Keratinocyte (primary cell): Measurements from ENCODE around the gene POLR2L. TPM values are rescaled to one million over a fixed set of nuclear protein-coding genes. Genes with fewer than 3 reads are reported as not detected.

Experiments used
- DNase-seq: peaks from one replicate; pipeline ENCODE4 v3.0.0-alpha.2; 2011; ENCODE audit warnings: low read depth, missing footprints, low spot score
- FAIRE-seq: peaks from 2 replicates; lab custom pipeline; 2011; peaks lifted over from hg19 to GRCh38; lab: Jason Lieb, UNC
- H2AFZ ChIP-seq: 2 replicates; pipeline ENCODE4 v1.6.0; 2012; ENCODE audit warnings: low read length, control low read depth, inconsistent platforms; ENCODE audit not compliant: control insufficient read depth
- H3K27ac ChIP-seq: 2 replicates; pipeline ENCODE4 v1.5.1; 2011; ENCODE audit warnings: low read length; ENCODE audit not compliant: control insufficient read depth, insufficient read depth
- H3K27me3 ChIP-seq: 3 replicates; pipeline ENCODE4 v1.6.0; 2011; ENCODE audit warnings: low read length; ENCODE audit not compliant: control insufficient read depth, insufficient read depth; ENCODE audit errors: extremely low read depth
- H3K36me3 ChIP-seq, 2 experiments: 2 replicates in 1 of 2; 3 replicates in 1 of 2; pipeline ENCODE4 v1.5.1; 2011; ENCODE audit warnings: low read length in 2 of 2, mild to moderate bottlenecking in 1 of 2; ENCODE audit not compliant: control insufficient read depth in 2 of 2, insufficient read depth in 2 of 2; ENCODE audit errors: extremely low read depth in 1 of 2
- H3K4me1 ChIP-seq: 3 replicates; pipeline ENCODE4 v1.5.1; 2011; ENCODE audit warnings: low read length; ENCODE audit not compliant: control insufficient read depth, insufficient read depth; ENCODE audit errors: extremely low read depth
- H3K4me2 ChIP-seq: 3 replicates; pipeline ENCODE4 v1.6.0; 2011; ENCODE audit warnings: low read depth, low read length; ENCODE audit not compliant: control insufficient read depth, insufficient read depth; ENCODE audit errors: extremely low read depth
- H3K4me3 ChIP-seq, 3 experiments: fragments of 200-600 bp in 1 of 3; sonication (generic) in 1 of 3; 2 replicates in 2 of 3; 3 replicates in 1 of 3; pipeline ENCODE4 v1.5.1; 2011 to 2016; ENCODE audit warnings: low read length in 3 of 3, mild to moderate bottlenecking in 3 of 3, control low read depth in 2 of 3, inconsistent platforms in 1 of 3, low read depth in 1 of 3, mixed read lengths in 1 of 3, mixed run types in 1 of 3, moderate library complexity in 1 of 3; ENCODE audit not compliant: control insufficient read depth in 2 of 3, insufficient read depth in 2 of 3; ENCODE audit errors: extremely low read depth in 1 of 3
- H3K79me2 ChIP-seq: 2 replicates; pipeline ENCODE4 v1.6.0; 2012; ENCODE audit warnings: low read length; ENCODE audit not compliant: control insufficient read depth, insufficient read depth
- H3K9ac ChIP-seq: 3 replicates; pipeline ENCODE4 v1.6.0; 2011; ENCODE audit warnings: low read length; ENCODE audit not compliant: control insufficient read depth, insufficient read depth; ENCODE audit errors: extremely low read depth
- H3K9me1 ChIP-seq: 3 replicates; pipeline ENCODE4 v1.6.0; 2011; ENCODE audit warnings: low read length; ENCODE audit not compliant: control insufficient read depth, insufficient read depth; ENCODE audit errors: extremely low read depth
- H3K9me3 ChIP-seq: 2 replicates; pipeline ENCODE4 v1.5.1; 2012; ENCODE audit warnings: low read depth, low read length; ENCODE audit not compliant: control insufficient read depth
- H4K20me1 ChIP-seq: 3 replicates; pipeline ENCODE4 v1.6.0; 2011; ENCODE audit warnings: low read length; ENCODE audit not compliant: control insufficient read depth, insufficient read depth; ENCODE audit errors: extremely low read depth
- EZH2 ChIP-seq: IDR thresholded peaks from one replicate; pipeline ENCODE4 v1.6.1; 2012; ENCODE audit warnings: inconsistent platforms, mild to moderate bottlenecking, low read length, moderate library complexity
- dilution Hi-C: fragments of 300-500 bp; cut with MboI; formaldehyde crosslinking; loops from one replicate; pipeline ENCODE4 v1.7.0; 2020; ENCODE audit warnings: low sequenced_read_pairs; ENCODE audit not compliant: extremely low pct_ligation_motif_present
- polyA plus RNA-seq, 5 experiments: library from polyadenylated mRNA; depleted of rRNA in 3 of 5; stranded (reverse) in 3 of 5; stranded (forward) in 1 of 5; unstranded in 1 of 5; fragments of >200 nt; gene quantifications; 1 replicate in 1 of 5; 2 replicates in 3 of 5; 3 replicates in 1 of 5; pipeline versions ENCODE4 v1.2.1 to v1.2.3, GENCODE V29; 2011 to 2012; ENCODE audit warnings: missing spikeins in 2 of 5, low read depth in 1 of 5, low replicate concordance in 1 of 5
- TF ChIP-seq, protein P1 (sequence below), 3 experiments: IDR thresholded peaks in 1 of 3; conservative IDR thresholded peaks in 1 of 3; optimal IDR thresholded peaks in 1 of 3; 2 replicates in 2 of 3; 3 replicates in 1 of 3; pipeline versions ENCODE3 to v1.5.1; 2011; ENCODE audit warnings: low read length in 3 of 3, mild to moderate bottlenecking in 3 of 3, moderate library complexity in 2 of 3, control low read depth in 1 of 3, inconsistent platforms in 1 of 3; ENCODE audit not compliant: insufficient read depth in 2 of 3; ENCODE audit errors: extremely low read depth in 1 of 3

POLR2L gene
- polyA plus RNA-seq, 1 donor (not counting 4 experiments of a cell fraction or from before 2014, with no cell fraction given), result 145 TPM

DNA sequence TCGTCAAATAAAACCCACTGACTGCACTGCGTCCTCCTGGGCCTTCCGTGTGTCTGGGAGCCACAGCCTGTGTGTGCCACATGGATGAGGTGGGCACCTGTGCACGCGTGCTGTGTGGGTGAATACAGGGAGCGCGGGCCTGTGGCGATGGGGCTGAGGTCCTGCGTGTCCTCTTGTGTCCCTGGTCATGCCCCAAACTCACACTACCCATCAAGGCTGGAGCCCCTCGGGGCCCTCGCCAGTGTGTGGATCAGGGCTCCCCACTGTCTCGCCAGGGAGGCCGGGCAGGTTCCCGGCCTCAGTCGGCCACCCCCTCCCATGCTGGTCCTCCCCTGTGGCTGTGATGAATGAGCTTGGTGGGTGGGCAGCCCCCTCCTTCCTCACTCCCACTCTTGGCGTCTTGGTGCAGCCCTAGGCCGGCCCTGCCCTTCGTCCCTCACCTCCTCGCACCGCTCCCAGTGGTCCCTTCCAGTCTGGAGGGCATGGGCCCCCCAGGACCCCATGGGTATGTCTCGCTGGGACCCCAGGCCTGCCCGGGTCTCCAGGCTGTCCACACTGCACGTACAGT is 10.3 kb downstream of the POLR2L start:
- no peaks in the 10 kb centered on the region for H3K9me1 ChIP-seq
- dilution Hi-C loops, result no loop called here
- peak overlapping the region; percentile 34 to 48 (median 38) for H3K4me3 ChIP-seq
- no peak overlapping the region for H3K27ac ChIP-seq
- H3K27me3 ChIP-seq, result peaks cover 41% of the 10 kb centered on the region
- FAIRE-seq (no peak), DNase-seq (no peak)
- H2AFZ ChIP-seq, result no peak overlapping the region
- H3K9ac ChIP-seq, result peak overlapping the region; percentile 44
- H4K20me1 ChIP-seq, result peaks cover 2% of the 10 kb centered on the region
- TF ChIP-seq EZH2, result no peak
- TF ChIP-seq, protein P1, sequence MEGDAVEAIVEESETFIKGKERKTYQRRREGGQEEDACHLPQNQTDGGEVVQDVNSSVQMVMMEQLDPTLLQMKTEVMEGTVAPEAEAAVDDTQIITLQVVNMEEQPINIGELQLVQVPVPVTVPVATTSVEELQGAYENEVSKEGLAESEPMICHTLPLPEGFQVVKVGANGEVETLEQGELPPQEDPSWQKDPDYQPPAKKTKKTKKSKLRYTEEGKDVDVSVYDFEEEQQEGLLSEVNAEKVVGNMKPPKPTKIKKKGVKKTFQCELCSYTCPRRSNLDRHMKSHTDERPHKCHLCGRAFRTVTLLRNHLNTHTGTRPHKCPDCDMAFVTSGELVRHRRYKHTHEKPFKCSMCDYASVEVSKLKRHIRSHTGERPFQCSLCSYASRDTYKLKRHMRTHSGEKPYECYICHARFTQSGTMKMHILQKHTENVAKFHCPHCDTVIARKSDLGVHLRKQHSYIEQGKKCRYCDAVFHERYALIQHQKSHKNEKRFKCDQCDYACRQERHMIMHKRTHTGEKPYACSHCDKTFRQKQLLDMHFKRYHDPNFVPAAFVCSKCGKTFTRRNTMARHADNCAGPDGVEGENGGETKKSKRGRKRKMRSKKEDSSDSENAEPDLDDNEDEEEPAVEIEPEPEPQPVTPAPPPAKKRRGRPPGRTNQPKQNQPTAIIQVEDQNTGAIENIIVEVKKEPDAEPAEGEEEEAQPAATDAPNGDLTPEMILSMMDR (optimal IDR thresholded peaks at IDR 0.05 in 1 of 3, IDR thresholded peaks at IDR 0.05 in 1 of 3, conservative IDR thresholded peaks at IDR 0.05 in 1 of 3; ENCODE audit: extremely low read depth in 1 of 3, insufficient read depth in 2 of 3, low read length in 3 of 3), result no peak
- peaks cover 0 to 6% of the 10 kb centered on the region in 2 experiments for H3K36me3 ChIP-seq
- H3K9me3 ChIP-seq, result no peaks in the 10 kb centered on the region
- peaks cover 32% of the 10 kb centered on the region for H3K79me2 ChIP-seq
- peaks cover 47% of the 10 kb centered on the region for H3K4me1 ChIP-seq
- peak overlapping the region; percentile 67 for H3K4me2 ChIP-seq

DNA sequence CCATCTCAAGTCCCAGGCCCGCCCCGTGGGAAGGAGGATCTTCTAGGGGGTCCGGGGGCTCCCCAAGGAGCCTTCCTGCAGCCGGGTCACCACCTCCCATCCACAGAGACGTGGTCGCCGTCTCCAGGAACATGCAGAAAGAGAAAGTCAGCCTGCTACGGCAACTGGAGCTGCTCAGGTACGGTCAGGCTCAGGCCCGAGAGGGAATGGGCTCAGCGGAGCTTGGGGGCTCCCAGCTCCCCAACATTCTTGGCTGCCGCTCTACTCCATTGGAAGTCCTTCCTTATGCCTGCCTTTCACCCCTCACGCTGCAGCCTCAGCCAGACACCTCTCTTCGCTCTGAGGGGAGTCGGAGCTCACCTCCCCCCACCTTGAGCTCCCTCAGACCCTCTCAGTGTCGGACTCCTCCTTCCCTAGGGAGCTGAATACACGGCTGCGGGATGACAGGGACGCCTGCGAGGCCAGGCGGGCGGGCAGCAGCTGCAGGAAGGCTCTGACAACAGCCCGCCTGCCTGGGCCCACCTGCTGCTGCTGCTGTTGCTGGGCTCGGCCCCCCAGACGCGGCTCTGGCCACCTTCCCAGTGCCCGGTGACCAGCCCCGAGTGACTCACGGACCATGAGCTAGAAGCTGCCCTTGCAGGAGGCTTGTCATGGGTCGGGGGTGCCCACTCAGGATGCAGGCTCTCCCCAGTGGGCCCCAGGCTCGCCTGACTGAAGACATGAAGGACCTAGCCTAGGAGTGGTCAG is 11.0 kb downstream of the POLR2L start:
- Histone ChIP-seq H3K9me1 (no peaks in the 10 kb centered on the region), H3K36me3 (peaks cover 0 to 2% of the 10 kb centered on the region in 2 experiments), H3K4me1 (peaks cover 47% of the 10 kb centered on the region), H2AFZ (no peak overlapping the region), H3K79me2 (peaks cover 25% of the 10 kb centered on the region), H3K9ac (no peak overlapping the region), H3K4me2 (peak overlapping the region; percentile 76), H3K27me3 (peaks cover 49% of the 10 kb centered on the region), H3K4me3 (peak overlapping the region in 1 of 3 experiments; percentile 42), H4K20me1 (peaks cover 2% of the 10 kb centered on the region), H3K9me3 (no peaks in the 10 kb centered on the region), H3K27ac (no peak overlapping the region)
- DNase-seq (no peak), FAIRE-seq (no peak)
- no peak for TF ChIP-seq EZH2
- TF ChIP-seq, protein P1 (optimal IDR thresholded peaks at IDR 0.05 in 1 of 3, IDR thresholded peaks at IDR 0.05 in 1 of 3, conservative IDR thresholded peaks at IDR 0.05 in 1 of 3; ENCODE audit: extremely low read depth in 1 of 3, insufficient read depth in 2 of 3, low read length in 3 of 3), result no peak
- dilution Hi-C loops, result no loop called here
